Stimulated activated CD8-positive, alpha-beta memory T cell treated with anti-CD3 and anti-CD28 coated beads, Interleukin-7, amount 100 ng/mL, for 4 hours (primary cell): Measurements from ENCODE around the gene DIAPH3.

Experiments used
- DNase-seq, 2 donors: peaks; one replicate each; pipeline ENCODE4 v3.0.0-alpha.2; 2020; ENCODE audit warnings: low read depth in 2 of 2

Gene DIAPH3

GRCh38 chr13:59963383-59963782 lies 200.3 kb downstream of the DIAPH3 start:
- DNase-seq, result no peak

DNA sequence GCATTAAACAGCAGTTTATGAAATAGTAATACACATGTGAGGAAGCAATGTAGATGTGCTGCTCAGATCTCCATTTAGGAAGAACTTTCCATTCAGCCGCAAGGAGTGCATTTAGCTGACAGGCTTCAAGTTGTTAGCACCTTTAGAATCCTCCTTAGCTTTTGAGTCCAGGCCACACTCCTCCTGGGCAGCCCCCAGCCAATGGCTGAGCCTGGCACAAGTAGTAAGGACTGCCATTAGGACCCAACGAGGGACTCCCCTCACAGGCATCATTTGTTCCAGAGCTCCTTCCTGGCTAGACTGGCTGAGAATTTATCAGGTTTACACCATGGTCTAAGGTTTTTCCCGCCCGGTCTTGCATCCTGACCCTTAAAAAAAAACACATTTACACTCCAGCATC lies 201.4 kb downstream of the DIAPH3 start:
- DNase-seq, result no peak

- no peak for DNase-seq
Observed at GRCh38 chr13:59960683-59961082, 203.0 kb downstream of the DIAPH3 start.

DNA sequence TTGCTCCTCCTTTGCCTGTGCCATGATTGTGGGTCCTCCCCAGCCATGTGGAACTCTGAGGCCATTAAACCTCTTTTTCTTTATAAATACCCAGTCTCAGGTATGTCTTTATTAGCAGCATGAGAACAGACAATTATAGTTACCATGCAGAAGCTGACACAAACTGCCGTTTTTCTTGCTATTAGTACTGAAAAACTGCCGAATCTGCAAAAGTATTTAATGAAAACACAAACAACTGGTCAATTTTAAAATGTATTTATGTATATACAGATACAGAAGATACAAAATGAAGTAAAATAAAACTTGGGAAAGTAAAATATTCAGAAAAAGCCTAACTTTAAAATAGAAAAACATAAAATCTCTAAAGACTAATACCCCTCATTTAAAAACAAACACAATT lies 206.3 kb downstream of the DIAPH3 start:
- no peak for DNase-seq

- no peak for DNase-seq
Observed at GRCh38 chr13:59954601-59955000, 209.1 kb downstream of the DIAPH3 start.

GRCh38 chr13:59951011-59951410 lies 212.7 kb downstream of the DIAPH3 start:
- DNase-seq, result no peak

DNA sequence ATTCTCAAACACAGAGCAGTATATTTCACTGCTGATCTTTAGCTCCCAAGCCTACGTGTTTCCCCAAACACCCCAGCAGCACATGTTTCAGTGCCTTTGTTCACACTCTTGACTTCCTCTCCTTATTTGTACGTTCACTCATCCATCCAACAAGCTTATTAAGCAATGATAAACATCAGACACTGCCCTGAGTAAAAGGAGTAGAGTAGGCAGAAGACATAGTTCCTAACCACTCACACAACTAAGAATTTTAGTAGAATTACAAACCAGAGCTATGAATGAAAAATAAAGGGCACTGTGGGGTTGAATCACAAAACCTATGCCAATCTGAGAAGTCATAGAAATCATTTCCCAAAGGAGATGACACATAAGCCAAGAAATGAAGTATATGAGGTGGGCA lies 213.5 kb downstream of the DIAPH3 start:
- DNase-seq, result no peak

- DNase-seq, result no peak
Observed at GRCh38 chr13:59948686-59949085, 215.0 kb downstream of the DIAPH3 start.

DNA sequence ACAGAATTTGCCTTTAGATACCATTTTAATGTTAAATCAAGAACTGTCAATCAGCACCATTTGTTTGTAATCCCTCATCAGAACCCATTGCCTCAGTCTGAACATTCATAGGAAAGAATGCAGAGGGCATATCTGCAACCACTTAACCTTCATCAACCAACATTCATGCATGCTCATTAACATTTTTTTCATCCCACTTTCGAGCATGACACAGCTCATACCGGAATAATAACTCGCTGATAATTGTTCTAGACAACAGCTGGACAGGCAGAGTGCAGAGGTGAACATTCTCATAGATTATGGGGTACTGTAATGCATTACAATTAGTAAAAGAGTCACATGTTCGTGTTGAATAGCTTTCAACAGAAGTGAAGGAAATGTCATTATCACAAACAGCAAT lies 216.8 kb downstream of the DIAPH3 start:
- DNase-seq, result no peak

- DNase-seq, result no peak
Observed at GRCh38 chr13:59931621-59932020, 232.1 kb downstream of the DIAPH3 start.

GRCh38 chr13:59924256-59924655 lies 239.5 kb downstream of the DIAPH3 start:
- no peak for DNase-seq

DNA sequence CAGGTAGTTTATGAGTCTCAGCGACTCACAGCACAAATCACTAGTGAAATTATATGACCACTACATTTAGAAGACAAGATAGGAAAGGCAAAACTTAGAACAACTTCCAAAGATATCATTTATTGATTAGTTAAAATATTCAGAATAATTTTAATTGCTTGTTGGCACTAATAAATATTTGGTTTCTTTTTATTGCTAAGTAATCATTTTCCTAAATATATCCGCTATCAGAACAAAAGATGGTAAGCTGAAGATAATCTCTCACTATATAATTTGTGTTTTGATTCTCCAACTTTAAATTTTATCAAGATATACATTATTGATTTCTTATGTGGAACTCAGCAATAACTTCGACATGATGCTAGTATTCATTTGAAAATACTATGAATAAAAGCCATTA lies 248.5 kb downstream of the DIAPH3 start:
- DNase-seq, result no peak

DNA sequence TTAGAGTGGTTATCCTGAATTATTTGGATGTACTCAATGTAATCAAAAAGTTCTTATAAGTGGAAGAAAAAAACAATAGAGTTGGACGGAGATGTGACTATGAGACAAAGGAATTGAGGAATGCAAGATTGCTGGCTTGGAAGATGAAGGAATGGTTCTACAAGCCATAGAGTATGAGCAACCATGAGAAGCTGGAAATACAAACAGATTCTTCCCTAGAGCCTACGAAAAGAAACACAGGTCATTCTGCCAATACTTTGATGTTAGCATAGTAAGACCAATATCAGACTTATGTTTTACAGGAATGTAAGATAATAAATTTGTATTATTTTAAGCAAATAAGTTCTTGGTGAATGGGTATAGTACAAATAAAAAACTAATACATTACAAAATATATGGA lies 249.2 kb downstream of the DIAPH3 start:
- no peak for DNase-seq

DNA sequence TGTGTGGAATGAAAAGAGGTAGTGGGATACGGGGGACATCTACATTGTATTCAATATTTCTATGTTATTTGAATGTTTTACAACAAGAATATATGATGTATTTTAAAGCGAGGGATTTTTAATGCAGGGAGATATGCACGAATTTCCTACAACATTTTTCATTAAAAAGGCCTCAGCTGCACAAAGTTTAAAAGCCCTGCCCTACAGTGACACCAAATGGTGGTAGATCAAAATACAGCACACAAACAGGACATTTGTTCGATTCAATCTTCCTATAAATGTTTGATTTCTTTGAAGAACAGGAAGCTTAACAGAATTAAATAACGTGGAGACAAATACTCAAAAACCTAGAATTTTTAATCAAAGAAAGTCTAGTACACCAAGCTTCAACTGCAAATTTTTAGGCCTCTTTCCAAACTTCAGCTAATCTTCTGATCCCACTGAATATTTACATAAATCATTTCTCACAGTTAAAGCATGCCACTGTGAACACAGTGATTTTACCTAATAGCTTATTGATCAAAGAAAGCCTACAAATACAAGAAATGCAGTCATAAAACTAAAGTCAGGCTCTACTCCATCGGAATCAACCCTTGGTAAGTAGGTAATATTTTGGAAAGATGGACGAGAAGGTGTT lies 257.2 kb downstream of the DIAPH3 start:
- DNase-seq, result no peak

DNA sequence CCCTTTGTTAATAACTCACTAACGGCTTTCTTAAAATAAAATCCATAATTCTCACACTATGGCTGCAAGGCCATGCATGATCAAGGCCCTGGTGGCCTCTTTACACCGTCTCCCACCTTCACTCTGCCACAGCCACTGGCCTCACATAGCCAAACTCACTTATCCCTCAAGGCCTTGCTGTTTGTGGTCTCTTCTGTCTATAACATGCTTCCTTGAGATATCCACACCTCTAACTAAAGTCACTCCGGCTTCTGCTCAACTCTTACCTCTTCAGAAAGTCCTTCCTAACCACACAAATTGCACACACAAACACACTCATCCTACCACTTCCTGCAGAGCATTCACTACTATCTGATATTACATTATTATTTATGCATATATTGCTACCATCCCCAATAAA lies 262.5 kb downstream of the DIAPH3 start:
- no peak for DNase-seq

GRCh38 chr13:59898066-59898465 lies 265.7 kb downstream of the DIAPH3 start:
- no peak for DNase-seq

- DNase-seq, result no peak
Observed at GRCh38 chr13:59893266-59893665, 270.5 kb downstream of the DIAPH3 start.

GRCh38 chr13:59891053-59891452 lies 272.7 kb downstream of the DIAPH3 start:
- DNase-seq, result no peak

GRCh38 chr13:59890054-59890453 lies 273.7 kb downstream of the DIAPH3 start:
- no peak for DNase-seq

GRCh38 chr13:59888408-59888807 lies 275.3 kb downstream of the DIAPH3 start:
- no peak for DNase-seq

GRCh38 chr13:59885076-59885475 lies 278.7 kb downstream of the DIAPH3 start:
- no peak for DNase-seq

GRCh38 chr13:59883885-59884284 lies 279.8 kb downstream of the DIAPH3 start:
- DNase-seq, result no peak

GRCh38 chr13:59880468-59880867 lies 283.3 kb downstream of the DIAPH3 start:
- no peak for DNase-seq

GRCh38 chr13:59879281-59879680 lies 284.4 kb downstream of the DIAPH3 start:
- no peak for DNase-seq
